GM23338 (cell line): Measurements from ENCODE around the gene CMIP. TPM values are rescaled to one million over a fixed set of nuclear protein-coding genes. Genes with fewer than 3 reads are reported as not detected.

Experiments used
- CREB1 ChIP-seq: fragments of 250-450 bp; sonication (Bioruptor Pico); IDR thresholded peaks from 2 replicates; pipeline ENCODE4 v1.5.0; 2020; ENCODE audit warnings: low read depth, mild to moderate bottlenecking, moderate library complexity
- ETS1 ChIP-seq: IDR thresholded peaks from 2 replicates; pipeline ENCODE4 v1.6.1; 2016; ENCODE audit warnings: antibody characterized with exemption
- EZH2 ChIP-seq: fragments of 200-600 bp; sonication (generic); IDR thresholded peaks from one replicate; pipeline ENCODE4 v1.8.0; 2017; ENCODE audit warnings: antibody characterized with exemption, mild to moderate bottlenecking, low read depth; ENCODE audit not compliant: unreplicated experiment
- EZH2phosphoT487 ChIP-seq: fragments of 200-600 bp; sonication (generic); IDR thresholded peaks from one replicate; pipeline ENCODE4 v1.8.1; 2018; ENCODE audit warnings: antibody characterized with exemption; ENCODE audit not compliant: unreplicated experiment
- STAT1 ChIP-seq: IDR thresholded peaks from one replicate; pipeline ENCODE4 v1.6.1; 2016; ENCODE audit warnings: antibody characterized with exemption; ENCODE audit not compliant: unreplicated experiment
- ZNF114 ChIP-seq: fragments of 250-450 bp; sonication (Bioruptor Pico); IDR thresholded peaks from 2 replicates; pipeline ENCODE4 v1.5.0; 2020; ENCODE audit warnings: mild to moderate bottlenecking, moderate library complexity
- ZNF331 ChIP-seq: fragments of 250-450 bp; sonication (Bioruptor Pico); IDR thresholded peaks from 2 replicates; pipeline ENCODE4 v1.5.0; 2020; ENCODE audit warnings: low read depth, mild to moderate bottlenecking, moderate library complexity
- ZNF462 ChIP-seq: fragments of 250-450 bp; sonication (Bioruptor Pico); IDR thresholded peaks from 2 replicates; pipeline ENCODE4 v1.5.0; 2020; ENCODE audit warnings: mild to moderate bottlenecking, moderate library complexity
- polyA plus RNA-seq: library from polyadenylated mRNA; unstranded; fragments of >200 nt; fragmentation: Nextera tagmentation; extraction: Ambion mirVana; gene quantifications from 2 replicates; pipeline ENCODE4 v1.2.1, GENCODE V29; 2016
- total RNA-seq: library from RNA; depleted of rRNA; stranded (reverse); fragments of >200 nt; shearing (Covaris generic); gene quantifications from 2 replicates; pipeline ENCODE4 v1.2.3, GENCODE V29; 2014

The CMIP gene
- total and polyA plus RNA-seq, 2 experiments from 2014 or later = 9.5 to 62.3 TPM

- TF ChIP-seq ZNF462 (CRISPR knock-in tag) = no peak
- no peak for TF ChIP-seq EZH2
- TF ChIP-seq ETS1 = no peak
- TF ChIP-seq EZH2phosphoT487 = no peak
- no peak for TF ChIP-seq CREB1 (CRISPR knock-in tag)
- no peak for TF ChIP-seq ZNF114 (CRISPR knock-in tag)
- no peak for TF ChIP-seq ZNF331 (CRISPR knock-in tag)
- no peak for TF ChIP-seq STAT1
Measured at GRCh38 chr16:81498351-81498750, 53.7 kb downstream of the CMIP start (continued).
